ENCODE data around the gene C16orf86.
"Not testable (repeated sequence)": the region's sequence is repeated elsewhere in the genome, so short reads cannot be mapped to it uniquely, and the experiment has no call there.

C16orf86 gene

GRCh38 chr16:67678354-67679023 is 11.9 kb downstream of the C16orf86 start:
- TF ChIP-seq ZNF274 (IDR thresholded peaks at IDR 0.05; ENCODE audit: low read depth, low read length) = no peak

GRCh38 chr16:67679935-67680897 is 13.6 kb downstream of the C16orf86 start:
- no peak for TF ChIP-seq ZNF274 (IDR thresholded peaks at IDR 0.05; ENCODE audit: low read depth, low read length)
- no peak overlapping the region for H3K4me3 ChIP-seq (ENCODE audit: low read length)

More at GRCh38 chr16:67678354-67679023, 11.9 kb downstream of the C16orf86 start:
- no peak overlapping the region for H3K4me3 ChIP-seq (ENCODE audit: low read length)

DNA sequence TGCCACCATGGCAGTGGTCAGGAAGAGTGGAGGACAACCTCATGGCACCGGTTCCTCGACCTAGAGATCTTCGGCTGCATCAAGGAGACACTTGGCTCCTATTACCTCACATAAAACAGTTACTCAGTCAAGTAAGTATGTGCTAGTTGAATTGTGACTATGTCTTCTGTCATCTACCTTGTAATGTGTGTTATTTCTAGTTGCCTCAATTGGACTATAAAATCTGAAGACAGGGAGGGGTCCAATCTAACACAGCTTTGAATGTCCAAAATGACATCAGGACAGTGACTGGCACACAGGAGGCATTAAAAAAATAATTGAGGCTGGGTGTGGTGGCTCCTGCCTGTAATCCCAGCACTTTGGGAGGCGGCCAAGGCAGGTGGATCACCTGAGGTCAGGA is 17.2 kb downstream of the C16orf86 start:
- no peak overlapping the region for H3K4me3 ChIP-seq (ENCODE audit: low read length)
- no peak for TF ChIP-seq ZNF274 (IDR thresholded peaks at IDR 0.05; ENCODE audit: low read depth, low read length)

DNA sequence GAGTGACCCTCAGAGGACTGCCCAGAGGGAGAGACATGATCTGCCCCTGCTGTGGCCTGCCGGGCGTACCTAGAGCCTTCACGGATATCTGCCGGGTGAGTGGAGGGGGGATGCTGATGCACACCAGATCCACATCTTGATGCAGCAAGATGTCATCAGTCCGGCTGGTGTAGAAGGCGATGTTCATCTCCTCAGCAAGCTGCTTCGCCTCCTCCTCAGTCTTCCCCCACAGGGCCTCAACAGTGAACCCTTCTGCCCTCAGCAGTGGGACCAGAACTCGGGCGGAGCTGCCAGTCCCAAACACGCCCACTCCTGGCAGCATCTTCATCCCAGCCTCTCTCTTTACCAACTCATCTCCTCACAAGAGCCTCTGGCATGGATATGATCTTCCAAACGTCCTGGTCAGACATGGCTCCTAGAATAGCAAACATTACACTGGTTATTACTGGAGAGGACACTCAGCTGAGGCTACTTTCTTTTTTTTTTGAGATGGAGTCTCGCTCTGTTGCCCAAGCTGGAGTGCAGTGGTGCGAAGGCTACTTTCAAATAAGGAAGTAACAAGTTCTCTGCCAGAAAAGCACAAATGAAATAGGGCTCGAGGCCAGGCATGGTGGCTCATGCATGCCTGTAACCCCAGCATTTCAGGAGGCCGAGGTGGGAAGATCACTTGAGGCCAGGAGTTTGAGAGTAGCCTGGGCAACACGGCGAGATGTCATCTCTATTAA is 18.9 kb downstream of the C16orf86 start:
- TF ChIP-seq ZNF274 (IDR thresholded peaks at IDR 0.05; ENCODE audit: low read depth, low read length) = no peak

GRCh38 chr16:67693517-67694285 is 27.1 kb downstream of the C16orf86 start:
- H3K4me3 ChIP-seq (ENCODE audit: low read length) = not testable (repeated sequence)

More for the DNA sequence above, 18.9 kb downstream of the C16orf86 start:
- no peak overlapping the region for H3K4me3 ChIP-seq (ENCODE audit: low read length)

GRCh38 chr16:67694611-67695010 is 28.0 kb downstream of the C16orf86 start:
- no peak for TF ChIP-seq ZNF274 (IDR thresholded peaks at IDR 0.05; ENCODE audit: low read depth, low read length)
- H3K4me3 ChIP-seq (ENCODE audit: low read length) = no peak overlapping the region

DNA sequence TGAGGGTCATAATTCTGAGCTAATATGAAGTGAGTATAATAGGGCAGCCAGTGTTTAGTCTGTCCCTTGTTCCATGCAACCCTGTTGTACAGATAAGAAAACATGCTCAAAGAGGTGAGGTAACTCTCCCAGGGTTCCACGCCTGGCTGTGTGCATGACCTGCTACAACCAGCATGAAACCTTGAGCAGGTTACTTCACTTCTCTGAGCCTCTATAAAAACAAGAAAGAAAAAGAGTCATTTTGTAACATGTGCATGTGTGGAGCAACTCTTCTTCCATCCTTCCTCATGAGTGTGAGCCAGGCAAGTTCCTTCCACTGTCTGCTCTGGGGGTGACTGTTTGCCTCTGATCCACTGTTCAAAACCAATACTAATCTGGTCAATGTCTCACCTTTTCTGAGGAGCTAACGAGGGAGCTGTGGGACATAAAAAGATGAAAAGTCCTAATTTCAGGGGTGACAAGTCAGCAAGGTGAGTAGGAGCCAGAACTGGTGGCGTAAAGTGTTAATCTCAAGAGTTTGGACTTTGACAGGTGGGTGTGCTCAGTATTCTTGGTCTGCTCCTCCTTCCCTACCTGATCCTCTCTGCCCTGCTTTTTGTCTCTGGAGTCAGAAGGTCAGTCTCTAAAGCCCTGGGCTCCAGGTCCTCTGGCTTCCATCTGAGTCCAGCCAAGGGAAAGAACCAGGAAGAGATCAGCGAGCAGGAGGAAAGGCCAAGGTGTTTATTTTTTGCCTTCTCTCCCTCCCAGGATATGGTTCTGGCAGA is 31.0 kb downstream of the C16orf86 start:
- no peak overlapping the region for H3K4me3 ChIP-seq (ENCODE audit: low read length)
- TF ChIP-seq ZNF274 (IDR thresholded peaks at IDR 0.05; ENCODE audit: low read depth, low read length) = no peak

GRCh38 chr16:67699265-67699664 is 32.7 kb downstream of the C16orf86 start:
- H3K4me3 ChIP-seq (ENCODE audit: low read length) = no peak overlapping the region
- TF ChIP-seq ZNF274 (IDR thresholded peaks at IDR 0.05; ENCODE audit: low read depth, low read length) = no peak

GRCh38 chr16:67701420-67701819 is 34.8 kb downstream of the C16orf86 start:
- no peak overlapping the region for H3K4me3 ChIP-seq (ENCODE audit: low read length)
- TF ChIP-seq ZNF274 (IDR thresholded peaks at IDR 0.05; ENCODE audit: low read depth, low read length) = no peak

GRCh38 chr16:67702130-67702529 is 35.5 kb downstream of the C16orf86 start:
- no peak for TF ChIP-seq ZNF274 (IDR thresholded peaks at IDR 0.05; ENCODE audit: low read depth, low read length)
- no peak overlapping the region for H3K4me3 ChIP-seq (ENCODE audit: low read length)

DNA sequence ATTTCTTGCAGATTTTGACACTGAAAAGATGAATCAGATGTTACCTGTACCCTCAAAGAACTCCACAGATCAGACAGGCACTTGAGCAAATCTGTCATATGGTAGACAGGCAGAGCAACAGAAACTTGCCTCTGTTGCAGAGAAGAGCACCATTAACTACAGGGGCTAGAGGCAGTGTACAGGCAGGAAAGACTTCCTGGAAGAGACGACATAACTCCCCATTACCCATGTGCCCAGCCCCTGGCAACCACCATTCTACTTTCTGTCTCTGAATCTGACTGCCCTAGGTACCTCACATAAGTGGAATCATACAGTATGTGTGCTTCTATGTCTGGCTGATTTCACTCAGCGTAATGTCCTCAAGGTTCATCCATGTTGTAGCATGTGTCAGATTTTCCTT is 37.0 kb downstream of the C16orf86 start:
- no peak overlapping the region for H3K4me3 ChIP-seq (ENCODE audit: low read length)
- TF ChIP-seq ZNF274 (IDR thresholded peaks at IDR 0.05; ENCODE audit: low read depth, low read length) = no peak

- TF ChIP-seq ZNF274 (IDR thresholded peaks at IDR 0.05; ENCODE audit: low read depth, low read length) = no peak
These were observed 37.5 kb downstream of the C16orf86 start for GRCh38 chr16:67704110-67704509.

DNA sequence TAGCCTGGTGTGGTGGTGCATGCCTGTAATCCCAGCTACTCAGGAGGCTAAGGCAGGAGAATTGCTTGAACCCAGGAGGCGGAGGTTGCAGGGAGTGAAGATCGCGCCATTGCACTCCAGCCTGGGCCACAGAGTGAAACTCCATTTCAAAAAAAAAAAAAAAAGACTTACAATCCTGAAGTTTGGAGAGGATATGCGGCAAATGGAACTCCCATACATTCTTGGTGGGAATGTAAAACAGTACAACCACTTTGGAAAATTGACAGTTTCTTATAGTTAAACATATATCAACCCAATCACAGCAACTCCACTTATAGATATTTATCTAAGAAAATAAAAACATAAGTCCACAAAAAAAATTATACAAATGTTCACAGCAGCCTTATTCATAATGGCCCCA is 40.6 kb downstream of the C16orf86 start:
- no peak for TF ChIP-seq ZNF274 (IDR thresholded peaks at IDR 0.05; ENCODE audit: low read depth, low read length)
- no peak overlapping the region for H3K4me3 ChIP-seq (ENCODE audit: low read length)

More at GRCh38 chr16:67704110-67704509, 37.5 kb downstream of the C16orf86 start:
- no peak overlapping the region for H3K4me3 ChIP-seq (ENCODE audit: low read length)

Data from GM08714 (cell line).